Peyer's patch (tissue), 4 donors: Measurements from ENCODE around the gene SLC2A4RG.

ENCODE experiments used
- POLR2A ChIP-seq, 2 donors: fragments of 450-650 bp; IDR thresholded peaks; one replicate each; pipeline ENCODE4 v1.5.1; 2017; ENCODE audit warnings: antibody characterized with exemption in 2 of 2, mild to moderate bottlenecking in 2 of 2, moderate library complexity in 2 of 2
- TF ChIP-seq, protein P1 (sequence below), 6 experiments: fragments of 450-650 bp in 4 of 6; fragments of 200-600 bp in 2 of 6; sonication (generic) in 1 of 6; IDR thresholded peaks; one replicate each; pipeline ENCODE4 v1.5.1; 2017 to 2019; ENCODE audit warnings: antibody characterized with exemption in 6 of 6, mild to moderate bottlenecking in 3 of 6, moderate library complexity in 1 of 6

- TF ChIP-seq, protein P1, sequence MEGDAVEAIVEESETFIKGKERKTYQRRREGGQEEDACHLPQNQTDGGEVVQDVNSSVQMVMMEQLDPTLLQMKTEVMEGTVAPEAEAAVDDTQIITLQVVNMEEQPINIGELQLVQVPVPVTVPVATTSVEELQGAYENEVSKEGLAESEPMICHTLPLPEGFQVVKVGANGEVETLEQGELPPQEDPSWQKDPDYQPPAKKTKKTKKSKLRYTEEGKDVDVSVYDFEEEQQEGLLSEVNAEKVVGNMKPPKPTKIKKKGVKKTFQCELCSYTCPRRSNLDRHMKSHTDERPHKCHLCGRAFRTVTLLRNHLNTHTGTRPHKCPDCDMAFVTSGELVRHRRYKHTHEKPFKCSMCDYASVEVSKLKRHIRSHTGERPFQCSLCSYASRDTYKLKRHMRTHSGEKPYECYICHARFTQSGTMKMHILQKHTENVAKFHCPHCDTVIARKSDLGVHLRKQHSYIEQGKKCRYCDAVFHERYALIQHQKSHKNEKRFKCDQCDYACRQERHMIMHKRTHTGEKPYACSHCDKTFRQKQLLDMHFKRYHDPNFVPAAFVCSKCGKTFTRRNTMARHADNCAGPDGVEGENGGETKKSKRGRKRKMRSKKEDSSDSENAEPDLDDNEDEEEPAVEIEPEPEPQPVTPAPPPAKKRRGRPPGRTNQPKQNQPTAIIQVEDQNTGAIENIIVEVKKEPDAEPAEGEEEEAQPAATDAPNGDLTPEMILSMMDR (IDR thresholded peaks at IDR 0.05): no peak
- no peak for TF ChIP-seq POLR2A (IDR thresholded peaks at IDR 0.05)
Measured at GRCh38 chr20:63767456-63767855, 27.9 kb downstream of the SLC2A4RG start.
